A673 (cell line): Measurements from ENCODE around the gene EMP2. TPM values are rescaled to one million over a fixed set of nuclear protein-coding genes. Genes with fewer than 3 reads are reported as not detected.

ENCODE experiments used
- BruUV-seq: library from RNA; stranded (reverse); fragments of 400-500 nt; replicated peaks from 2 replicates; lab custom pipeline; 2021; lab: Mats Ljungman, UMichigan
- CTCF ChIA-PET: fragments of 300-600 bp; sonication (Branson Sonifier 250); formaldehyde crosslinking; loops from one replicate; lab custom pipeline; 2022; ENCODE audit warnings: antibody characterized with exemption; lab: Charles Lee
- POLR2A ChIA-PET: fragments of 300-600 bp; sonication (Branson Sonifier 250); formaldehyde crosslinking; loops from one replicate; lab custom pipeline; 2022; ENCODE audit warnings: antibody characterized with exemption; ENCODE audit not compliant: low non-redundant PET; lab: Charles Lee
- DNase-seq: peaks from one replicate; pipeline ENCODE4 v3.0.0-alpha.2; 2015; ENCODE audit warnings: low spot score
- H3K27ac ChIP-seq: fragments of 200-600 bp; sonication (generic); 2 replicates; pipeline ENCODE4 v1.5.1; 2016; ENCODE audit warnings: mixed run types, low read depth, mild to moderate bottlenecking, mixed read lengths, antibody characterized with exemption, low read length; ENCODE audit not compliant: poor library complexity, severe bottlenecking
- H3K27me3 ChIP-seq: fragments of 200-600 bp; sonication (generic); replicated peaks from 2 replicates; pipeline ENCODE4 v1.6.1; 2017; ENCODE audit warnings: mixed run types, low read depth, mild to moderate bottlenecking, mixed read lengths, antibody characterized with exemption, low read length; ENCODE audit not compliant: insufficient read depth, poor library complexity
- H3K36me3 ChIP-seq: fragments of 200-600 bp; sonication (generic); 2 replicates; pipeline ENCODE4 v1.6.1; 2016; ENCODE audit warnings: mixed run types, mild to moderate bottlenecking, mixed read lengths, antibody characterized with exemption, low read length; ENCODE audit not compliant: insufficient read depth, poor library complexity, severe bottlenecking
- H3K4me1 ChIP-seq: fragments of 200-600 bp; sonication (generic); 2 replicates; pipeline ENCODE4 v1.6.1; 2017; ENCODE audit warnings: mixed run types, mild to moderate bottlenecking, mixed read lengths, antibody characterized with exemption, low read length; ENCODE audit not compliant: insufficient read depth, poor library complexity, severe bottlenecking
- H3K4me3 ChIP-seq: fragments of 200-600 bp; sonication (generic); 2 replicates; pipeline ENCODE4 v1.5.1; 2016; ENCODE audit warnings: low read depth, mixed run types, mild to moderate bottlenecking, mixed read lengths, low read length; ENCODE audit not compliant: poor library complexity, severe bottlenecking
- H3K9me3 ChIP-seq: fragments of 200-600 bp; sonication (generic); 2 replicates; pipeline ENCODE4 v1.6.1; 2016; ENCODE audit warnings: mixed run types, low read depth, mild to moderate bottlenecking, mixed read lengths, antibody characterized with exemption, low read length; ENCODE audit not compliant: poor library complexity, severe bottlenecking
- CTCF ChIP-seq: fragments of 300-800, 200-600 bp; sonication (generic); conservative IDR thresholded peaks from 2 replicates; pipeline ENCODE4 v1.5.1; 2017; ENCODE audit warnings: low read depth, mild to moderate bottlenecking, antibody characterized with exemption, low read length, moderate library complexity, mixed read lengths
- EZH2 ChIP-seq: fragments of 200-600 bp; sonication (generic); IDR thresholded peaks from 2 replicates; pipeline ENCODE4 v1.6.1; 2017; ENCODE audit warnings: borderline replicate concordance, low read depth, mild to moderate bottlenecking, mixed read lengths, antibody characterized with exemption, low read length; ENCODE audit not compliant: poor library complexity, severe bottlenecking
- intact Hi-C: fragments of 100-400 bp; cut with micrococcal nuclease; formaldehyde crosslinking; loops from one replicate; pipeline ENCODE4 v1.10.0; 2022; ENCODE audit not compliant: unreplicated experiment
- total RNA-seq: library from RNA; stranded (reverse); gene quantifications from 2 replicates; pipeline ENCODE4 v1.2.3, GENCODE V29; 2021

Gene EMP2
- total RNA-seq, 1 experiment from 2014 or later = 12.9 TPM

GRCh38 chr16:10620120-10620519, 39.7 kb upstream of the EMP2 start:
- Histone ChIP-seq H3K4me3 (no peak overlapping the region), H3K36me3 (no peaks in the 10 kb centered on the region), H3K4me1 (peaks cover 28% of the 10 kb centered on the region), H3K27ac (no peak overlapping the region), H3K27me3 (no peaks in the 10 kb centered on the region), H3K9me3 (no peaks in the 10 kb centered on the region)
- DNase-seq = no peak
- no TSS peak for BruUV-seq
- TF ChIP-seq EZH2 (no peak), CTCF (no peak)
- intact Hi-C loops = no loop called here
- CTCF ChIA-PET = no interaction called here
- POLR2A ChIA-PET = no interaction called here

- H3K36me3 ChIP-seq = no peaks in the 10 kb centered on the region
- H3K4me3 ChIP-seq = peak overlapping the region; percentile 17
- H3K27me3 ChIP-seq = no peaks in the 10 kb centered on the region
- CTCF ChIA-PET = no interaction called here
- no peaks in the 10 kb centered on the region for H3K9me3 ChIP-seq
- POLR2A ChIA-PET = no interaction called here
- no TSS peak for BruUV-seq
- peak; percentile 31 for DNase-seq
- H3K4me1 ChIP-seq = peaks cover 28% of the 10 kb centered on the region
- no peak overlapping the region for H3K27ac ChIP-seq
- intact Hi-C loops = no loop called here
- TF ChIP-seq EZH2 (no peak), CTCF (no peak)
Measured at GRCh38 chr16:10619271-10619849, 39.0 kb upstream of the EMP2 start.

DNA sequence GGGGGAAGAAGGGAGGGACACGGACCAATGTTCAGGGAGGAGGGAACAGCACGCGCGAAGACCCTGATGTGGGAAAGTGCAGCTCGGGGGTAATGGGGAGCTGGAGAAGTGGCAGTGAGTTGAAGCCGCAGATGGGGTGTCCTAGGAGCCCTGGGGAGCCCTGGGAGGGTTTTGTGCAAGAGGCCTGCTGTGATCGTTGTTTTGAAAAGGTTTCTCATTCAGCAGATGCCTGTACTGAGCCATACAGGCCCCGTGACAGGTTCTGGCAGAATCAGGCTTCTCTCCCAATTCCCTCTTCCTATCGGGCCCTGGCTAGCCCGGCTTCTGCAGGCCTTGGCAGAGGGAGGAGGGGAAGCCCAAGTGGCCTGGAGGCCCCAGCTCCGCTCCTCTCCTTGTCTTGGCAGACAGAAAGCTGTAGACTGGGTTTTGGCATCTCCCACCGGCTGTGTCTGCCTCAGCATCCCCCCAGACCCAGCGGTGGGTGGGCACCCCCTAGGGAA, 38.4 kb upstream of the EMP2 start:
- Histone ChIP-seq H3K4me3 (no peak overlapping the region), H3K27ac (no peak overlapping the region), H3K27me3 (no peaks in the 10 kb centered on the region), H3K9me3 (no peaks in the 10 kb centered on the region), H3K36me3 (no peaks in the 10 kb centered on the region), H3K4me1 (peaks cover 28% of the 10 kb centered on the region)
- ChIA-PET POLR2A (no interaction called here), CTCF (no interaction called here)
- TF ChIP-seq CTCF (no peak), EZH2 (no peak)
- DNase-seq = no peak
- intact Hi-C loops = no loop called here
- BruUV-seq = no TSS peak
